A673 (cell line): ENCODE measurements around the gene PDGFC.

ENCODE experiments used
- EZH2 ChIP-seq: fragments of 200-600 bp; sonication (generic); IDR thresholded peaks from 2 replicates; pipeline ENCODE4 v1.6.1; 2017; ENCODE audit warnings: borderline replicate concordance, low read depth, mild to moderate bottlenecking, mixed read lengths, antibody characterized with exemption, low read length; ENCODE audit not compliant: poor library complexity, severe bottlenecking
- TF ChIP-seq, protein P1 (sequence below): fragments of 300-800, 200-600 bp; sonication (generic); conservative IDR thresholded peaks from 2 replicates; pipeline ENCODE4 v1.5.1; 2017; ENCODE audit warnings: low read depth, mild to moderate bottlenecking, antibody characterized with exemption, low read length, moderate library complexity, mixed read lengths

DNA sequence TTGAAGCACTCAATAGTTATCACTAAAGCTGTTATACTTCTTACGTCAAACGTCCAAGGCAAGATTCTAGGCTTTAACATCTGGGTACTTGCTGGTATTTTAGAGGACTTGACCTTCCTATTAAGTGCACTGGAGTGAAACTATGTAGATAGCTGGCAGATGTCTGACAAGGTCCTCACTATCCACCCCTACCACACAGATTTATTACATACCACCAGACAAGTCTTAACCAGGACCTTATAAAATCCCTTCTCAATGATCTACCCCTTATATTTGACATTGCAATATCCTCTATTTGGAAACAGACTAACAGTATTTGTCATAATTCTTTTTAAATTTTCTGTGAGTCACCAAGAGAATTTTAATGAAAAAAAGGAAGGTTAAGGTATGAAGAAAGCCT lies 78.8 kb downstream of the PDGFC start:
- no peak for TF ChIP-seq EZH2
- TF ChIP-seq, protein P1, sequence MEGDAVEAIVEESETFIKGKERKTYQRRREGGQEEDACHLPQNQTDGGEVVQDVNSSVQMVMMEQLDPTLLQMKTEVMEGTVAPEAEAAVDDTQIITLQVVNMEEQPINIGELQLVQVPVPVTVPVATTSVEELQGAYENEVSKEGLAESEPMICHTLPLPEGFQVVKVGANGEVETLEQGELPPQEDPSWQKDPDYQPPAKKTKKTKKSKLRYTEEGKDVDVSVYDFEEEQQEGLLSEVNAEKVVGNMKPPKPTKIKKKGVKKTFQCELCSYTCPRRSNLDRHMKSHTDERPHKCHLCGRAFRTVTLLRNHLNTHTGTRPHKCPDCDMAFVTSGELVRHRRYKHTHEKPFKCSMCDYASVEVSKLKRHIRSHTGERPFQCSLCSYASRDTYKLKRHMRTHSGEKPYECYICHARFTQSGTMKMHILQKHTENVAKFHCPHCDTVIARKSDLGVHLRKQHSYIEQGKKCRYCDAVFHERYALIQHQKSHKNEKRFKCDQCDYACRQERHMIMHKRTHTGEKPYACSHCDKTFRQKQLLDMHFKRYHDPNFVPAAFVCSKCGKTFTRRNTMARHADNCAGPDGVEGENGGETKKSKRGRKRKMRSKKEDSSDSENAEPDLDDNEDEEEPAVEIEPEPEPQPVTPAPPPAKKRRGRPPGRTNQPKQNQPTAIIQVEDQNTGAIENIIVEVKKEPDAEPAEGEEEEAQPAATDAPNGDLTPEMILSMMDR: no peak
